GM19240 (cell line): Measurements from ENCODE around the gene CFAP46.
"Not testable (repeated sequence)": the region's sequence is repeated elsewhere in the genome, so short reads cannot be mapped to it uniquely, and the experiment has no call there.

Experiments
- DNase-seq: peaks from one replicate; pipeline ENCODE4 v3.0.0; 2011; ENCODE audit warnings: low spot score; ENCODE audit not compliant: insufficient read length

The CFAP46 gene

GRCh38 chr10:132945125-132945893, 2.9 kb upstream of the CFAP46 start:
- DNase-seq = no peak

- DNase-seq = no peak
Observed at GRCh38 chr10:132944510-132944909, 2.1 kb upstream of the CFAP46 start.

GRCh38 chr10:132943791-132944404, 1.5 kb upstream of the CFAP46 start:
- no peak for DNase-seq

GRCh38 chr10:132943058-132943790, 854 bp upstream of the CFAP46 start:
- no peak for DNase-seq

- no peak for DNase-seq
Observed at GRCh38 chr10:132941640-132942051, 724 bp downstream of the CFAP46 start.

GRCh38 chr10:132940791-132941465, 1.4 kb downstream of the CFAP46 start:
- DNase-seq = no peak

- no peak for DNase-seq
Observed at GRCh38 chr10:132939957-132940790, 2.2 kb downstream of the CFAP46 start.

- DNase-seq = no peak
Observed at GRCh38 chr10:132939378-132939955, 2.9 kb downstream of the CFAP46 start.

- no peak for DNase-seq
Observed at GRCh38 chr10:132938472-132939339, 3.7 kb downstream of the CFAP46 start.

GRCh38 chr10:132937861-132938260, 4.5 kb downstream of the CFAP46 start:
- no peak for DNase-seq

- DNase-seq = no peak
Observed at GRCh38 chr10:132934953-132935352, 7.4 kb downstream of the CFAP46 start.

GRCh38 chr10:132933308-132934042, 8.9 kb downstream of the CFAP46 start:
- DNase-seq = no peak

- DNase-seq = no peak
Observed at GRCh38 chr10:132932461-132933307, 9.7 kb downstream of the CFAP46 start.

GRCh38 chr10:132931258-132932250, 10.8 kb downstream of the CFAP46 start:
- not testable (repeated sequence) for DNase-seq

GRCh38 chr10:132930701-132931100, 11.7 kb downstream of the CFAP46 start:
- DNase-seq = not testable (repeated sequence)

- DNase-seq = no peak
Observed at GRCh38 chr10:132929953-132930548, 12.3 kb downstream of the CFAP46 start.
